ENCODE results near the gene MED27.

The MED27 gene

DNA sequence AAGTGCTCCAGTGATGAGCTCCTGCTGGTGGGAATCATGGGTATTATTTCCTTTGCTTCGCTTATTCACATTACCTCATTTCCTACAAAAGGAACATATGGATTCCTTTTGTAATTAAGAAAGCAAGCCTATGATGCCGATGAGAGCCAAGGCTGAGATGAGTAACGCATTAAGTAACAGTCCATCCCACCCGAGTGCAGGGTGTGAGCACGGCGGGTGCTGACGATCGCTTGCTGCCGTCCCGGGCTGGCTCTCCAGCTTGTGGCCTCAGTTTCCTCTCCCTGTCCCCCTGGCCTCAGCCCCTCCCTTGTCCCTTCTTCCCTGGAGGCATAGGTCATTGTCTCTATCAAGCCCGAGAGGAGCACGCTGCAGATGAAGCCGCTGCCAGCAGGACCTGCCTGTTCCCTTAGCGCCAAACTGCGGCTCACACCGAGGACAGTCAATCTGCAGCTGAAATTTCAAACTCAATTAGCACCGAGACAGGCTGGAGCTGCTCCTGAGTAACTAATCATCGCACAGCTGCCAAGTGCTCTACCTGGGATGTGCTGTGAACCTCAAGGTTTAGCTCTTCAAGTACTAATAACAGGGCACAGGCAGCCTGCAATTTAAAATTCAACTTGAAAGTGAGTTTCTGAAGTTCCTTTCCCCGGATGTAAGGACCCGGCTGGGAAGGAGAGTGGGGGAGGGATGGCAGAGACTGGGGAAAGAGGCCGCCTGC, 224.6 kb downstream of the MED27 start:
- H3K4me3 ChIP-seq (ENCODE audit: low read depth in 1 of 2, low read length in 2 of 2): no peak overlapping the region
- no peaks in the 10 kb centered on the region for H4K20me1 ChIP-seq (ENCODE audit: insufficient read depth, low read length)
- H3K9ac ChIP-seq (ENCODE audit: low read depth, low read length): no peak overlapping the region
- no peaks in the 10 kb centered on the region for H3K9me3 ChIP-seq (ENCODE audit: insufficient read depth, low read length, severe bottlenecking)
- H3K79me2 ChIP-seq (ENCODE audit: insufficient read depth, low read length): no peaks in the 10 kb centered on the region
- DNase-seq: no peak
- H3K27me3 ChIP-seq (ENCODE audit: insufficient read depth, low read length, poor library complexity): no peaks in the 10 kb centered on the region
- H3K4me1 ChIP-seq (ENCODE audit: insufficient read depth, low read length): no peaks in the 10 kb centered on the region
- ATAC-seq (ENCODE audit: insufficient read depth, low read depth): no peak
- no peak overlapping the region for H3K27ac ChIP-seq (ENCODE audit: low read length)
- H2AFZ ChIP-seq (ENCODE audit: low read depth, low read length): no peak overlapping the region
- H3K36me3 ChIP-seq (ENCODE audit: insufficient read depth, low read length): peaks cover 8% of the 10 kb centered on the region; the same call in 1 of the 2 replicates
- no peak for TF ChIP-seq EZH2 (IDR thresholded peaks at IDR 0.05; ENCODE audit: borderline replicate concordance, low read depth, low read length, severe bottlenecking)
- TF ChIP-seq, protein P1, sequence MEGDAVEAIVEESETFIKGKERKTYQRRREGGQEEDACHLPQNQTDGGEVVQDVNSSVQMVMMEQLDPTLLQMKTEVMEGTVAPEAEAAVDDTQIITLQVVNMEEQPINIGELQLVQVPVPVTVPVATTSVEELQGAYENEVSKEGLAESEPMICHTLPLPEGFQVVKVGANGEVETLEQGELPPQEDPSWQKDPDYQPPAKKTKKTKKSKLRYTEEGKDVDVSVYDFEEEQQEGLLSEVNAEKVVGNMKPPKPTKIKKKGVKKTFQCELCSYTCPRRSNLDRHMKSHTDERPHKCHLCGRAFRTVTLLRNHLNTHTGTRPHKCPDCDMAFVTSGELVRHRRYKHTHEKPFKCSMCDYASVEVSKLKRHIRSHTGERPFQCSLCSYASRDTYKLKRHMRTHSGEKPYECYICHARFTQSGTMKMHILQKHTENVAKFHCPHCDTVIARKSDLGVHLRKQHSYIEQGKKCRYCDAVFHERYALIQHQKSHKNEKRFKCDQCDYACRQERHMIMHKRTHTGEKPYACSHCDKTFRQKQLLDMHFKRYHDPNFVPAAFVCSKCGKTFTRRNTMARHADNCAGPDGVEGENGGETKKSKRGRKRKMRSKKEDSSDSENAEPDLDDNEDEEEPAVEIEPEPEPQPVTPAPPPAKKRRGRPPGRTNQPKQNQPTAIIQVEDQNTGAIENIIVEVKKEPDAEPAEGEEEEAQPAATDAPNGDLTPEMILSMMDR (IDR thresholded peaks at IDR 0.05; ENCODE audit: borderline replicate concordance, extremely low read depth, low read length, poor library complexity, severe bottlenecking): no peak
- H3K4me2 ChIP-seq (ENCODE audit: insufficient read depth, low read length): no peak overlapping the region

DNA sequence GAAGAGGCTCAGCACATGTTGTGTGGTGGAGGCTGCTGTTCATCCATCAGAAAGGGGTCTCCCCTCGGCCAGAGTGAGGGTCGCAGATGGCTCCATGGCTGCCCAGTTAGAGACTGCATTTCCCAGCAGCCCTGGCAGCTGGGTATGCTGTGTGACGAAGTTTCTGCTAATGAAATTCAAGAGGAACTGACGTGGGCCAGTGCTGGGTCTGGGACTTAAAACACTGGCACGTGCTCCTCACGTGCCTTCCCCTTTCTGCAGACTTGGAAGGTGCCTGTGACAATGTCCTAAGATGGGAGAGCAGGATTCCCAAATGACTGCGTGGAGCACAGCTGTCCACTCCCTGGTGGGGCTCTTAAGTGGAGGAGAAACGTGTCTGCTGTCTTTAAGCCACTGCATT, 225.3 kb downstream of the MED27 start:
- H3K4me2 ChIP-seq (ENCODE audit: insufficient read depth, low read length): no peak overlapping the region
- no peaks in the 10 kb centered on the region for H3K4me1 ChIP-seq (ENCODE audit: insufficient read depth, low read length)
- no peak overlapping the region for H3K27ac ChIP-seq (ENCODE audit: low read length)
- no peak overlapping the region for H3K9ac ChIP-seq (ENCODE audit: low read depth, low read length)
- no peak overlapping the region for H2AFZ ChIP-seq (ENCODE audit: low read depth, low read length)
- ATAC-seq (ENCODE audit: insufficient read depth, low read depth) (no peak), DNase-seq (no peak)
- no peak for TF ChIP-seq EZH2 (IDR thresholded peaks at IDR 0.05; ENCODE audit: borderline replicate concordance, low read depth, low read length, severe bottlenecking)
- TF ChIP-seq, protein P1 (IDR thresholded peaks at IDR 0.05; ENCODE audit: borderline replicate concordance, extremely low read depth, low read length, poor library complexity, severe bottlenecking): no peak
- H4K20me1 ChIP-seq (ENCODE audit: insufficient read depth, low read length): no peaks in the 10 kb centered on the region
- no peak overlapping the region for H3K4me3 ChIP-seq (ENCODE audit: low read depth in 1 of 2, low read length in 2 of 2)
- H3K27me3 ChIP-seq (ENCODE audit: insufficient read depth, low read length, poor library complexity): no peaks in the 10 kb centered on the region
- no peaks in the 10 kb centered on the region for H3K9me3 ChIP-seq (ENCODE audit: insufficient read depth, low read length, severe bottlenecking)
- H3K79me2 ChIP-seq (ENCODE audit: insufficient read depth, low read length): no peaks in the 10 kb centered on the region
- H3K36me3 ChIP-seq (ENCODE audit: insufficient read depth, low read length): peaks cover under 1% of the 10 kb centered on the region; the same call in 1 of the 2 replicates

DNA sequence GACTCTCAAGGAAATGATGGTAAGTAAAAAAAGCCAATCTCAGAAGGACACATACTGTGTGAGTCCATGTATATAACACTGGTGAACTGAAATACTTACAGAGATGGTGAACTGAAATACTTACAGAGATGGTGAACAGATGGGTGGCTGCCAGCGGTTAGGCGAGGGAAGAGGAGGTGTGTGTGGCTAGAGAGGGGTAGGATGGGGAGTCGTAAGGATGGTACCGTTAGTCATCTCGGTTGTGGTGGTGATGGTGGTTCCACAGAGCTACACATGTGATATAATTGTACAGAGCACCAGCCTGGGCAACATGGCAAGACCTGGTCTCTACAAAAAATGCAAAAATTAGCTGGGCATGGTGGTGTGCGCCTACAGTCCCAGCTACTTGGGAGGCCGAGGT, 226.2 kb downstream of the MED27 start:
- H4K20me1 ChIP-seq (ENCODE audit: insufficient read depth, low read length): no peaks in the 10 kb centered on the region
- no peak overlapping the region for H3K4me3 ChIP-seq (ENCODE audit: low read depth in 1 of 2, low read length in 2 of 2)

More for the DNA sequence above, 226.2 kb downstream of the MED27 start:
- H3K9me3 ChIP-seq (ENCODE audit: insufficient read depth, low read length, severe bottlenecking): no peaks in the 10 kb centered on the region
- H3K4me2 ChIP-seq (ENCODE audit: insufficient read depth, low read length): no peak overlapping the region
- H3K9ac ChIP-seq (ENCODE audit: low read depth, low read length): no peak overlapping the region
- H3K27ac ChIP-seq (ENCODE audit: low read length): no peak overlapping the region
- no peaks in the 10 kb centered on the region for H3K36me3 ChIP-seq (ENCODE audit: insufficient read depth, low read length)
- no peaks in the 10 kb centered on the region for H3K27me3 ChIP-seq (ENCODE audit: insufficient read depth, low read length, poor library complexity)
- DNase-seq: no peak
- no peaks in the 10 kb centered on the region for H3K79me2 ChIP-seq (ENCODE audit: insufficient read depth, low read length)
- TF ChIP-seq, protein P1 (IDR thresholded peaks at IDR 0.05; ENCODE audit: borderline replicate concordance, extremely low read depth, low read length, poor library complexity, severe bottlenecking): no peak
- TF ChIP-seq EZH2 (IDR thresholded peaks at IDR 0.05; ENCODE audit: borderline replicate concordance, low read depth, low read length, severe bottlenecking): no peak
- ATAC-seq (ENCODE audit: insufficient read depth, low read depth): no peak
- no peaks in the 10 kb centered on the region for H3K4me1 ChIP-seq (ENCODE audit: insufficient read depth, low read length)
- H2AFZ ChIP-seq (ENCODE audit: low read depth, low read length): no peak overlapping the region

Measured in DND-41 (cell line).